SIG-M5 (cell line): ENCODE measurements around the gene CASKIN2.

Source experiments
- DNase-seq: peaks from one replicate; lab custom pipeline; 2025; lab: John Stamatoyannopoulos, UW

CASKIN2 gene

GRCh38 chr17:75515496-75516254 lies at the start of gene CASKIN2:
Gene CASKIN2 (minus strand): TSS chr17:75515537. CDS start chr17:75513804, 1,733 bp downstream.
- no peak for DNase-seq

GRCh38 chr17:75565066-75565465 lies 49.7 kb upstream of the CASKIN2 start:
- no peak for DNase-seq

GRCh38 chr17:75564195-75564594 lies 48.9 kb upstream of the CASKIN2 start:
- DNase-seq: no peak

- no peak for DNase-seq
These were observed 47.9 kb upstream of the CASKIN2 start for GRCh38 chr17:75563063-75563758.

GRCh38 chr17:75561927-75562603 lies 46.7 kb upstream of the CASKIN2 start:
- no peak for DNase-seq

GRCh38 chr17:75559958-75560533 lies 44.7 kb upstream of the CASKIN2 start:
- DNase-seq: no peak

GRCh38 chr17:75558666-75559530 lies 43.6 kb upstream of the CASKIN2 start:
- DNase-seq: no peak

GRCh38 chr17:75557852-75558665 lies 42.7 kb upstream of the CASKIN2 start:
- DNase-seq: no peak

- no peak for DNase-seq
These were observed 41.9 kb upstream of the CASKIN2 start for GRCh38 chr17:75557075-75557851.

- DNase-seq: no peak
These were observed 40.4 kb upstream of the CASKIN2 start for GRCh38 chr17:75555679-75556153.

GRCh38 chr17:75553295-75554110 lies 38.2 kb upstream of the CASKIN2 start:
- no peak for DNase-seq

GRCh38 chr17:75552425-75553294 lies 37.3 kb upstream of the CASKIN2 start:
- no peak for DNase-seq

- DNase-seq: no peak
These were observed 35.9 kb upstream of the CASKIN2 start for GRCh38 chr17:75551266-75551665.

GRCh38 chr17:75550139-75550465 lies 34.8 kb upstream of the CASKIN2 start:
- no peak for DNase-seq

GRCh38 chr17:75549246-75550138 lies 34.2 kb upstream of the CASKIN2 start:
- DNase-seq: no peak

- DNase-seq: no peak
These were observed 33.5 kb upstream of the CASKIN2 start for GRCh38 chr17:75548813-75549212.

GRCh38 chr17:75547091-75547490 lies 31.8 kb upstream of the CASKIN2 start:
- DNase-seq: no peak
